Urinary bladder (tissue), 4 donors: ENCODE measurements around the gene HPX. TPM values are rescaled to one million over a fixed set of nuclear protein-coding genes. Genes with fewer than 3 reads are reported as not detected.

Source experiments
- DNase-seq: peaks from one replicate; pipeline ENCODE4 v3.0.0-alpha.2; 2015; ENCODE audit errors: extremely low spot score
- H3K27ac ChIP-seq: one replicate; pipeline ENCODE4 v1.5.1; 2013; ENCODE audit warnings: low read depth, mild to moderate bottlenecking, moderate library complexity
- H3K36me3 ChIP-seq: one replicate; pipeline ENCODE4 v1.6.1; 2013; ENCODE audit warnings: mild to moderate bottlenecking, moderate library complexity; ENCODE audit not compliant: insufficient read depth
- H3K4me1 ChIP-seq: one replicate; pipeline ENCODE4 v1.6.1; 2013; ENCODE audit warnings: mild to moderate bottlenecking, moderate library complexity; ENCODE audit not compliant: insufficient read depth
- H3K4me3 ChIP-seq: one replicate; pipeline ENCODE4 v1.5.1; 2013; ENCODE audit warnings: low read depth, low read length
- WGBS: extraction: QIAGEN DNeasy Blood & Tissue Kit; methylation state at CpG from one replicate; pipeline ENCODE4 v1.1.7; 2013; 5-methylcytosine and 5-hydroxymethylcytosine counted together
- polyA plus RNA-seq: library from polyadenylated mRNA; stranded (reverse); fragments of 200-250 nt; gene quantifications from one replicate; pipeline ENCODE4 v1.2.3, GENCODE V29; 2013
- total RNA-seq: library from RNA; depleted of rRNA; stranded (reverse); fragments of >200 nt; gene quantifications from one replicate; pipeline ENCODE4 v1.2.3, GENCODE V29; 2014
- donor health status: healthy with polysubstance abuse.
- donor health status: healthy.

Gene HPX
- total and polyA plus RNA-seq, 2 donors = 1.1 to 3.3 TPM

DNA sequence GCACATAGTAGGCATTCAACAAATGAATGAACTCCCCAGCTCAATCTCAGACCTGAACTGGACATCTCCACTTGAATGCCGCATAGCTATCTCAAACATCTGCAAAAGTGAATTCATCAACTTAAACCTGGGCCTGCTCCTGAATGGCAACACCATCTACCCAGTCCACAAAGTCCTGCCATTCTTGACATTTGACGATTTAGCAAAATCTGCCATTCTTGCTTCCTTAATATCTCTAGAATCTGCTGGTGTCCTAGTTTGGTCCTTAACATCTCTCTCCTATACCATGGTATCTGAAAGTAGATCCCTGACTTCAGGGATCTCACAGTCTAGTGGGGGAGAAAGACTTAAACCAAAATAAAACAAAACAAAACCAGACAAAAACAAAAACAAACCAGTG lies 12.4 kb upstream of the HPX start:
- Histone ChIP-seq H3K4me3 (no peak overlapping the region), H3K36me3 (peaks cover 1% of the 10 kb centered on the region), H3K27ac (no peak overlapping the region), H3K4me1 (no peaks in the 10 kb centered on the region)
- DNase-seq = no peak
- WGBS = 97% methylated on average over 2 of the region's 2 CpGs

DNA sequence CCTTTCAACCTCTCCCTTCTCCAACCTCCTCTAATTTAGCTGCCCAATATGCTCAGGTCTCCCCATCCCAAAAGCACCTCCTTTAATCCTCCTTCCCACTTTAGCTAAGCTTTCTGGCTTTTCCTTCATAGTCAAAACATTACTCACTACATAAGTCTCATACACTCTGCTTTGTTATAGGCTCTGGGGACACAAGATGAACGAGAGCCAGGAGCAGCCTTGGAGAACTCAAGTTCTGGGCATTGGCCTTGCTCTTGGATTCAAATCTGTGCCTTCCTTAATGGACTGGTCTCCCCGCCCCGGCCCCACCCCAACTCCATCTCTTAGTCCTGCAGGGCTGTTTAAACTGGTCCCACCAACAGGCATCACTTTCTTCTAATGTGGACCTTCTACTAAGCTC lies 11.4 kb upstream of the HPX start:
- Histone ChIP-seq H3K36me3 (peaks cover 1% of the 10 kb centered on the region), H3K27ac (no peak overlapping the region), H3K4me3 (no peak overlapping the region), H3K4me1 (no peaks in the 10 kb centered on the region)
- no peak for DNase-seq
- 84% methylated on average over 3 of the region's 3 CpGs for WGBS

DNA sequence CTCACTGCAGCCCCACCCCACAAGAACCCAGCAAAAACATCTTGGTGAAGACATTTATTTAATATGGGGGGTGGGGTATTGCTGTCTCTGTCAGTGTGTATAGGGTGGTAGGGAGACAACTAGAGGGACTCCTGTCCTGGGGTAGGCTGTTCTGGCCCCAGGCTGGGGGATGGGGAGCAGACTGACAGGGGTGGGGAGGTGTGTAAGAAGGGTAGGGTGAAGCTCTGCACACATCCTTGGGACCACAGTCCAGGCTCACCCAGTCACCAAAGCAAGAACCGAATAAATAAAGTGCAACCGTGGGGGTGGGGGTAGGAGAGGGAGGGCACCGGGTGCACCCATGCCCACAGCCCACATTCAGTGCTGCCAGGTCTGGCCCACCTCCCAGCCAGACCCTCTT lies 7.8 kb upstream of the HPX start:
- Histone ChIP-seq H3K4me1 (no peaks in the 10 kb centered on the region), H3K27ac (no peak overlapping the region), H3K4me3 (no peak overlapping the region), H3K36me3 (peaks cover 1% of the 10 kb centered on the region)
- WGBS = 90% methylated on average over 3 of the region's 3 CpGs
- DNase-seq = no peak

DNA sequence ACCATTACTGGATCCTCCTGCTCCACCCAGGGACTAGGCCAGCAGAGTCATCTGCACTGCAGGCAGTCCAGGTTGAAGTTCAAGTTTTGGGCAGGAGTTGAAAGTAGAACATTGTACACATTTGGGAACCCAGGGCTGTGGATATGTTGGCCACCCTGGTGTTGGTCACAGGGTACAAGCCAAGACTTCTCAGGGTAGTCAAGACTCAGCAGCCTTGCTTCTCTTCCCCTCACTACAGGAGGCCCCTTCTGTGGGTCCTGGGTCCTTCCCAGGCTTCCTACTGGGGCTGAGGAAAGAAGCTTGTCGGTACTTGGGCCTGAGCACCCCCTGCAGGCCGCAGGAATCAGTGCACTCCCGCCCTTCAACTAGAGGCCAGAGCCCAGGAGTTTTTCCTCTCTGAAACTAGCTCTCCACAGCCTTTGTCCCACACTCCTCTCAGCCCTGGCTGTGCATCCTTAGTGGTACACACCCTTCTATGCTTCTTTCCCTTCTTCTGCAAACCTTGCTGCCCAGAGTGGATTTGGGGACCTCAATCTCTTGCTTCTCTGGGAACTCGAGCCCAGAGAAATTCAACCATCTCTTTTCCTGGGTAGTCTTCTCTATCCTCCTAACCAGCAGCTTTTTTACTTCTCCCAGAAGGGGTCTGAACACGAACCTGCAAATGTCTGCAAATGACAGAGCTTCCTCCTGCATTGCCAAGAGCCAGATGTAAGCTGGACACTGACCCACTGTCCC lies 2.6 kb upstream of the HPX start:
- Histone ChIP-seq H3K4me3 (no peak overlapping the region), H3K4me1 (no peaks in the 10 kb centered on the region), H3K27ac (no peak overlapping the region), H3K36me3 (no peaks in the 10 kb centered on the region)
- WGBS = 28% methylated on average over 5 of the region's 5 CpGs
- DNase-seq = no peak

DNA sequence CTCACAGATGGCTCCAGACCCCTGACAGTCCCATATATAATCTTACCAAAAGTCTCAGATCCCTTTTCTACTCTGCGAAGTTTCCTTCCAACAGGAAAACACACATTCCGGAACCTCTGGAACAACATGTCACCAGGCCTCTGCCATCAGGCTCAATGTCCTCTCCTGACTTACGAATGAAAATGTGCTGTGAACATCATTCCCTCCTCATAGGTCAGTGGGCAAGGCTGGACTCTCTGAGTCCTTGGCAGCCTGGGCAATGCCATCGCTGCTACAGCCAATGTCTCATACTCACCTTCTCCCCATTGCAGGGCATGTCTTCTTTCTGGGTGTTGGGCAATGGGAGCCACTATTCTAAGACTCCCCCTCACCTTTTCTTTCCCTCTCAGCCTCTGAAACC lies 1.7 kb upstream of the HPX start:
- Histone ChIP-seq H3K4me3 (no peak overlapping the region), H3K4me1 (no peaks in the 10 kb centered on the region), H3K27ac (no peak overlapping the region), H3K36me3 (no peaks in the 10 kb centered on the region)
- 89% methylated on average over 4 of the region's 4 CpGs for WGBS
- DNase-seq = no peak

DNA sequence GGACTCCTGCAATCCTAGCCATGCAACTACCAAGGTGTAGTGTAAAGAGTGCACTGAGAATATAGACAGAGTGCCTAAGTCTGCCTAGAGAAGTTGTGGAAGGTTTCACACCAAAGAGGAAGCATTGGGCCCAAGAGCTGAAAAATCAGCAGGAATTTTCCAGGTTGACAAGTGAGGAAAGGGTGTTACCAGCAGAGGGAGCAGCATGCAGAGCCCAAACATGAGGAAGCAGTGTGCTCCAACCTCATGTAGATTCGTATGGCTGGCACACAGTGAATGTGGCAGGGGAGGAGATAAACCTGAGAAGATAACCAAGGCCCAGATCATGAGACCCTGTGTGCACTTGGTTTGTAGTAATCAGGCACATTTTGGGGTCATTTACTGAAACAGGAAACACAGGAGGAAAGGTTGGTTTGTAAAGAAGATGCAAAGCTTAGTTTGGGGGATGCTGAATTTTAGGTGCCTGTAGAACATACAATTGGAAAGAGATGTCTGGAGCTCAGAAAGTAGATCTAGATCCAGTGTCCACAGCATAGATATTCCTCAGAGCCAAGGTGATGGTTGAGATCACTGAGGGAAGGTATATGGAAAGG lies 1.7 kb downstream of the HPX start:
- Histone ChIP-seq H3K4me3 (no peak overlapping the region), H3K36me3 (no peaks in the 10 kb centered on the region), H3K4me1 (no peaks in the 10 kb centered on the region), H3K27ac (no peak overlapping the region)
- no peak for DNase-seq
- 9% methylated on average over 1 of the region's 1 CpG for WGBS

DNA sequence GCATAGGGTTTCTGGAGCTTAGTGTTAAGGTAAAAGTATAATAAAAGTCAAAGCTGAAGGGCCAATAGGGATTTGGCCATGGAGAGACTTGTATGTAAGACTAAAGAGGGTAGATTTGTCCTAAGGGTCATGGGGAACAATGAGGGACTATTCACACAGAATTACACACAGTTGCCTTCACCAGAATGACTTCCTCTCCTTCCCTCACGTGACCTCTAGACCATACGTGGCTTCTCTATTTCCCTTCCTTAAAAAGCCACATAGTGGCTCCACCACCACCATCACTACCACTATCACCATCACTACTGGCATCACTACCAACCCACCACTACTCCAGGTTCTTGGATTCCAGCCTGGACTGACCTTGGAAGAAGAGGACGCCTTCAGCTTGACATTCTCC lies 2.8 kb downstream of the HPX start:
- no peak for DNase-seq
- Histone ChIP-seq H3K36me3 (no peaks in the 10 kb centered on the region), H3K27ac (no peak overlapping the region), H3K4me3 (no peak overlapping the region), H3K4me1 (no peaks in the 10 kb centered on the region)
- 67% methylated on average over 3 of the region's 3 CpGs for WGBS

DNA sequence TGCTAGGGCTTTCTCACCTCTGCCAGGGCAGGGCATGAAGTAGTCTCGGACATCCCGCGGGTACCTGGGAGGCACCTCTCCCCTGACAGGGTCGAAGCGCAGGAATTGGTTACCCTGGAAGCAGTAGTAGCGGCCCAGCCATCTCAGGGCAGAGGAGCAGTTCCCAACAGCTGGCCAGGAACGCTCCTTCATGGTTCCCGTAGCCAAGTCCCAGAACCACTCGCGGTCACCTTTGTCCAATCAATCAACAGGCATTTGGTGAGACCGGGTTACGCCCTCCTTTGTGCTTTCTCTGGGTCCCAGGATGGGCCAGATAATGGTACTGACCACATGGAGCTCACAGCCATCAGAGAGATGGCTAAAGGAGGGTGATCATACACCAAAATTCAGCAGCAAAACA lies 3.4 kb downstream of the HPX start:
- Histone ChIP-seq H3K36me3 (no peaks in the 10 kb centered on the region), H3K4me1 (no peaks in the 10 kb centered on the region), H3K4me3 (no peak overlapping the region), H3K27ac (no peak overlapping the region)
- 91% methylated on average over 12 of the region's 12 CpGs for WGBS
- no peak for DNase-seq

DNA sequence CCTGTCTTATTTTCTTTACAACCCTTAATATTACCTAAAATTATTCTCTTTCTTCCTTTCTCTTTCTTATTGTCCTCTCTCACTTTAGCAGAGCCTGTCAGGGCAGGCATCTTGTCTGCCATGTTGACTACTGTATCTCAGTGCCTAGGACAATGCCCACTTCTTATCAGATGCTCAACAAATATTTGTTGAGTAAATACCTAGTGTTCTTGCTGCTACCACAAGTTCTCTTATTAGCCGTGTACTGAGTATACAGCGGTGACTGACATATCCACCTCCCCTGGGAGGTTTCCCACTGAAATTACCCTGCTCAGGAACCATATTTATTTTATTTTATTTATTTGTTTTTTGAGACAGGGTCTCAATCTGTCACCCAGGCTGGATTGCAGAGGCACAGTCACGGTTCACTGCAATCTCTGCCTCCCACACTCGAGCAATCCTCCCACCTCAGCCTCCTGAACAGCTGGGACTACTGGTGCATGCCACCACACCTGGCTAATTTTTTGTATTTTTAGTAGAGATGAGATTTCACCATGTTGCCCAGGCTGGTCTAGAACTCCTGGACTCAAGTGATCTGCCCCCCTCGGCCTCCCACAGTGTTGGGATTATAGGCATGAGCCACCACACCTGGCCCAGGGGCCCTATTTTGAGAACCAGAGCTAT lies 6.7 kb downstream of the HPX start:
- no peaks in the 10 kb centered on the region for H3K36me3 ChIP-seq
- 73% methylated on average over 5 of the region's 5 CpGs for WGBS
- DNase-seq = no peak
- H3K4me3 ChIP-seq = no peak overlapping the region
- H3K27ac ChIP-seq = no peak overlapping the region
- no peaks in the 10 kb centered on the region for H3K4me1 ChIP-seq

DNA sequence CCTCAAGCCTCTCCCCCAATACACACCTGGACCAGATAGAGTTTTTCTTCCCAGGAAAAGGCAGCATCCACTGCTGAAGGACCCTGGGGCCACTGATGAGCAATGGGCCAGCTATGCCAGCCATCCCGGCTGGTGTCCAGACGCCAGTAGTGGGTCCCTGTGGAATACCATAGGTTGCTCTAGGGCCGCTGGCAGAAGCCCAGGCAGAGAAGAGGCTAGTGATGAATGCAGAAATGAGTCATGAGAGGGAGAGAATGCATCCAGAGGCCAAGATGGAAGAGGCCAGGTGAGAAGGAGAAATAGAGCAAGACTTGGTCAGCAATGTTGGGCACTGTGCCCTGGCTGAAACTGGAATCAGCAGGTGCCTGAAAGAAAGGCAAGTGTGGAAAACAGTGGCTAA lies 8.9 kb downstream of the HPX start:
- no peaks in the 10 kb centered on the region for H3K4me1 ChIP-seq
- H3K36me3 ChIP-seq = no peaks in the 10 kb centered on the region
- 82% methylated on average over 3 of the region's 3 CpGs for WGBS
- no peak overlapping the region for H3K4me3 ChIP-seq
- DNase-seq = no peak
- H3K27ac ChIP-seq = no peak overlapping the region

DNA sequence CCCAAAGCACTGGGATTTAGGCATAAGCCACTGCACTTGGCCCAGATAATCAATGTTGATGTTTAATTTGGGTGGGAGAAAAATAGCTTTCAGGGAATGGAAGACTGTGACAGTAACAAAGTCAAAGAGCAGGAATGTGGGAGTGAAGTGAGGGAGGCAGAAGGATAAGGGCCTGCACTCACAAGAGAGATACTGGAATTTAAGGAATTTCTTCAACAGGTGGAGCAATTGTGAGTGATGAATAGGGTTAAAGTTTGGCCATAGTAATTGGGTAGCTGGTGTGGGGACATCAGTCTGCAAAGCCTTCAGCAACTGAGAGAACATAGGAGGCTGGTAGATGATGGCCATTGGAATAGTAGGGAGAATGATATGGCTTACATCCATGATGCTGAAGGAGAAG lies 13.3 kb downstream of the HPX start:
- Histone ChIP-seq H3K4me1 (no peaks in the 10 kb centered on the region), H3K36me3 (no peaks in the 10 kb centered on the region), H3K27ac (no peak overlapping the region), H3K4me3 (no peak overlapping the region)
- no peak for DNase-seq

DNA sequence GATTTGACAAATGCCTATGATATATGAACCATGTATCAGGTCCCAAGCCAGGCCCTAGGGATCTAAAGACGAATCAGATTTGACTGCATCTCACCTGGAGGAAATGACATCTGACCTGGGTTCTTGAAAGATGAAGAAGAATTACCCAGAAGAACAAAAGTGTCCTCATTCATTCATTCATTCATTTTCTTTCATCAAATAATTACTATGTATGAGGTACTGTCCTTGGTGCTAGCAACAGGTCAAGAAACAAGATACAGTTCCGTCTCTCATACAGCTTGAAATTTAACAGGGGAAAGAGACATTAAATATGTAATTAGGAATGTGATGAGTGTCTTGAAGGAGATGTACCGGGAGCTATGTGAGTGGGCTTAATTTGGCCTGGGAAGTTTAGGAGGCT lies 20.1 kb downstream of the HPX start:
- no peak overlapping the region for H3K27ac ChIP-seq
- WGBS = 91% methylated on average over 3 of the region's 3 CpGs
- no peaks in the 10 kb centered on the region for H3K36me3 ChIP-seq
- H3K4me3 ChIP-seq = no peak overlapping the region
- H3K4me1 ChIP-seq = no peaks in the 10 kb centered on the region
- DNase-seq = no peak

DNA sequence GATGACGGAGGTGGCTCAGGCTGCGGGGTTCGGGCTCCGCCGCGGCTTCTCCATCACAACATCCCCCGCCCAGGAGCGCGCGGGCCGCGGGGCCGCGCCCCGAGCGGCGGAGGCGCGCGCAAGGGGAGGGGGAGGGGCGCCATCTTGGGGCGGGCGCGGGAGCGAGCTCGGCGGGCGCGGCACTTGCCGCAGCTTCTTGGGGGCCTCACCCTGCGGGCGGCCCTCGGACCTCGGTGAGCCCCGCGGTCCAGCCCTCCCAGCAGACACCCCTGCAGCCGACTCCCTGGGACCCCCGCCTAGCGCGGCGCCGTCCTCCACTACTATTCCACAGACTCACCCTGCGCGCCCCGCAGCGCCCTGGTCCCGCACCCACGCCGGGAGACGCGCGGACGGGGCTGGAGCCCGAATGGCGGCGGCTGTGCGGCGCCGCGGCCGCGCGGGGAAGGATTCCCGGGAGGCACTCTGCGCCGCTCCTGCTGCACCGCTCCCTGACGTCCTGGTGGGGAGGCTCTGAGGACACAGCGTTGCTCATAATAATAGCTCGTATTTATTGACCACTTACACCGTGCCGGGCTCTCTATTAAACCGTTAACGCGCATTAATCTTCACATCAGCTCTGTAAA lies 21.7 kb downstream of the HPX start, which contains the start of gene APBB1:
Gene APBB1, minus strand, starts transcription at position 86 of the 623 bp plus-strand sequence. CDS start 7,747 bp downstream, outside the sequence.
- H3K27ac ChIP-seq = peak within 1 kb of the TSS; percentile 79
- no peak for DNase-seq
- no peaks in the 10 kb centered on the region for H3K4me1 ChIP-seq
- under 1% methylated on average over 70 of the region's 75 CpGs for WGBS
- no peaks in the 10 kb centered on the region for H3K36me3 ChIP-seq
- peak within 1 kb of the TSS; percentile 91 for H3K4me3 ChIP-seq

DNA sequence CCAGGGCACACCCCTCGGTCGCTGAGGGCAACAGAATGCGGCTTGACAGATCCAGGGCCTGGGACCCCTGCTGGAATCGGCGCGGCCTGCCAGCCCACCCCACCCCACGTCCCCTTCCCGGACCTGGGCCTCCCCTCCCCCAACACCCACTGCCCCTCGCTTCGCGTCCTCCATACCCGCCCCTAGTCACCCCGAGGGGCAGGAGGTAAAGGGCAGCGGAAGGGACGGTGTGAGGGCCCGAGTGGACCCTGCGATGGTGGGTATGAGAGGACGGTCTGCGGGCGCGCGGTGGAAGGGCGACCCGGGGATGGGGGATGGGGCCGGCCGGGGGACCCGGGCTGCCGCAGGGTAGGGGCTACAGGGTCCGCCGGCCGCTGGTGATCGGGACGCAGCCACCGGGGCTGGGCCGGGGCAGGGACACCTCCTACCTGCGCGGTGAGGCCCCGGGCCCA lies 22.2 kb downstream of the HPX start:
- WGBS = 3% methylated on average over 38 of the region's 38 CpGs
- no peak for DNase-seq
- no peaks in the 10 kb centered on the region for H3K4me1 ChIP-seq
- peak overlapping the region; percentile 91 for H3K4me3 ChIP-seq
- peak overlapping the region; percentile 79 for H3K27ac ChIP-seq
- H3K36me3 ChIP-seq = no peaks in the 10 kb centered on the region
